Stimulated activated naive CD8-positive, alpha-beta T cell treated with anti-CD3 and anti-CD28 coated beads, Interleukin-15, Interleukin-2, amounts not matched to agents 100 ng/mL and 50 ng/mL, for 24 hours (primary cell): ENCODE results near the gene MYBPC3.
"Not testable (repeated sequence)": the region's sequence is repeated elsewhere in the genome, so short reads cannot be mapped to it uniquely, and the experiment has no call there.

Experiments
- H3K27ac Mint-ChIP-seq: one replicate; pipeline ENCODE4 v1.8.0; 2021; ENCODE audit warnings: mild to moderate bottlenecking, mixed read lengths
- H3K27me3 Mint-ChIP-seq: one replicate; pipeline ENCODE4 v1.8.0; 2021; ENCODE audit warnings: mixed read lengths
- H3K36me3 Mint-ChIP-seq: one replicate; pipeline ENCODE4 v1.8.0; 2021; ENCODE audit warnings: low read depth, mixed read lengths
- H3K4me1 Mint-ChIP-seq: one replicate; pipeline ENCODE4 v1.8.0; 2021; ENCODE audit warnings: low read depth, mixed read lengths
- H3K4me3 Mint-ChIP-seq: one replicate; pipeline ENCODE4 v1.8.0; 2021; ENCODE audit warnings: mild to moderate bottlenecking, mixed read lengths
- H3K9me3 Mint-ChIP-seq: one replicate; pipeline ENCODE4 v1.8.0; 2021; ENCODE audit warnings: mixed read lengths

Gene MYBPC3

GRCh38 chr11:47340980-47341775 is 11.3 kb downstream of the MYBPC3 start:
- no peaks in the 10 kb centered on the region for H3K9me3 Mint-ChIP-seq
- H3K4me1 Mint-ChIP-seq, result no peaks in the 10 kb centered on the region
- no peaks in the 10 kb centered on the region for H3K36me3 Mint-ChIP-seq
- no peak overlapping the region for H3K27ac Mint-ChIP-seq
- no peak overlapping the region for H3K4me3 Mint-ChIP-seq
- no peaks in the 10 kb centered on the region for H3K27me3 Mint-ChIP-seq

GRCh38 chr11:47340010-47340409 is 12.5 kb downstream of the MYBPC3 start:
- no peaks in the 10 kb centered on the region for H3K36me3 Mint-ChIP-seq
- H3K4me1 Mint-ChIP-seq, result no peaks in the 10 kb centered on the region
- no peaks in the 10 kb centered on the region for H3K27me3 Mint-ChIP-seq
- no peak overlapping the region for H3K4me3 Mint-ChIP-seq
- H3K27ac Mint-ChIP-seq, result peak overlapping the region; percentile 16
- no peaks in the 10 kb centered on the region for H3K9me3 Mint-ChIP-seq

GRCh38 chr11:47338396-47339241 is 13.9 kb downstream of the MYBPC3 start:
- Mint-ChIP-seq H3K27me3 (no peaks in the 10 kb centered on the region), H3K4me1 (no peaks in the 10 kb centered on the region), H3K36me3 (no peaks in the 10 kb centered on the region), H3K9me3 (no peaks in the 10 kb centered on the region), H3K4me3 (no peak overlapping the region), H3K27ac (no peak overlapping the region)

- Mint-ChIP-seq H3K27ac (no peak overlapping the region), H3K36me3 (no peaks in the 10 kb centered on the region), H3K4me1 (no peaks in the 10 kb centered on the region), H3K27me3 (no peaks in the 10 kb centered on the region), H3K4me3 (no peak overlapping the region), H3K9me3 (no peaks in the 10 kb centered on the region)
These were observed 15.1 kb downstream of the MYBPC3 start for GRCh38 chr11:47337229-47337924.

- Mint-ChIP-seq H3K27ac (no peak overlapping the region), H3K36me3 (no peaks in the 10 kb centered on the region), H3K4me3 (no peak overlapping the region), H3K4me1 (no peaks in the 10 kb centered on the region), H3K9me3 (no peaks in the 10 kb centered on the region), H3K27me3 (no peaks in the 10 kb centered on the region)
These were observed 15.9 kb downstream of the MYBPC3 start for GRCh38 chr11:47336595-47336994.

- Mint-ChIP-seq H3K27me3 (no peaks in the 10 kb centered on the region), H3K36me3 (no peaks in the 10 kb centered on the region), H3K4me3 (no peak overlapping the region)
These were observed 16.8 kb downstream of the MYBPC3 start for GRCh38 chr11:47335733-47336132.

GRCh38 chr11:47334699-47335411 is 17.6 kb downstream of the MYBPC3 start:
- not testable (repeated sequence) for H3K36me3 Mint-ChIP-seq, H3K27ac Mint-ChIP-seq, H3K4me1 Mint-ChIP-seq, H3K4me3 Mint-ChIP-seq, H3K9me3 Mint-ChIP-seq, H3K27me3 Mint-ChIP-seq

More at GRCh38 chr11:47335733-47336132, 16.8 kb downstream of the MYBPC3 start:
- Mint-ChIP-seq H3K27ac (no peak overlapping the region), H3K4me1 (no peaks in the 10 kb centered on the region), H3K9me3 (no peaks in the 10 kb centered on the region)

GRCh38 chr11:47333886-47334443 is 18.5 kb downstream of the MYBPC3 start:
- H3K36me3 Mint-ChIP-seq, result no peaks in the 10 kb centered on the region
- no peaks in the 10 kb centered on the region for H3K4me1 Mint-ChIP-seq
- no peak overlapping the region for H3K4me3 Mint-ChIP-seq
- H3K27me3 Mint-ChIP-seq, result no peaks in the 10 kb centered on the region
- no peak overlapping the region for H3K27ac Mint-ChIP-seq
- H3K9me3 Mint-ChIP-seq, result no peaks in the 10 kb centered on the region

GRCh38 chr11:47333526-47333845 is 19.0 kb downstream of the MYBPC3 start:
- Mint-ChIP-seq H3K4me3 (no peak overlapping the region), H3K27ac (no peak overlapping the region)

GRCh38 chr11:47332791-47333525 is 19.5 kb downstream of the MYBPC3 start:
- Mint-ChIP-seq H3K27me3 (no peaks in the 10 kb centered on the region), H3K27ac (no peak overlapping the region), H3K36me3 (peaks cover 4% of the 10 kb centered on the region), H3K4me3 (no peak overlapping the region), H3K4me1 (no peaks in the 10 kb centered on the region), H3K9me3 (no peaks in the 10 kb centered on the region)

More at GRCh38 chr11:47333526-47333845, 19.0 kb downstream of the MYBPC3 start:
- Mint-ChIP-seq H3K9me3 (no peaks in the 10 kb centered on the region), H3K4me1 (no peaks in the 10 kb centered on the region), H3K36me3 (peaks cover 3% of the 10 kb centered on the region), H3K27me3 (no peaks in the 10 kb centered on the region)

- peaks cover 4% of the 10 kb centered on the region for H3K36me3 Mint-ChIP-seq
- H3K27ac Mint-ChIP-seq, result no peak overlapping the region
- no peaks in the 10 kb centered on the region for H3K4me1 Mint-ChIP-seq
- H3K9me3 Mint-ChIP-seq, result no peaks in the 10 kb centered on the region
- H3K27me3 Mint-ChIP-seq, result no peaks in the 10 kb centered on the region
- H3K4me3 Mint-ChIP-seq, result no peak overlapping the region
These were observed 20.2 kb downstream of the MYBPC3 start for GRCh38 chr11:47332303-47332711.

GRCh38 chr11:47331454-47332302 is 20.8 kb downstream of the MYBPC3 start:
- Mint-ChIP-seq H3K4me1 (no peaks in the 10 kb centered on the region), H3K27ac (no peak overlapping the region), H3K36me3 (peaks cover 5% of the 10 kb centered on the region), H3K27me3 (no peaks in the 10 kb centered on the region), H3K4me3 (no peak overlapping the region), H3K9me3 (no peaks in the 10 kb centered on the region)
